IMR-90 (cell line): ENCODE data around the gene TOGARAM1. TPM values are rescaled to one million over a fixed set of nuclear protein-coding genes. Genes with fewer than 3 reads are reported as not detected.

Experiments used
- ATAC-seq: fragments of 200-7000 bp; cut with Tn5 transposase; 2 replicates; pipeline ENCODE4 v1.9.1; 2020; ENCODE audit warnings: low read depth, mild to moderate bottlenecking, moderate library complexity
- BruUV-seq: library from RNA; stranded (reverse); fragments of 400-500 nt; replicated peaks from 2 replicates; lab custom pipeline; 2021; lab: Mats Ljungman, UMichigan
- CTCF ChIA-PET: fragments of 300-600 bp; formaldehyde crosslinking; extraction: SDS; loops from one replicate; lab custom pipeline; 2021; ENCODE audit warnings: antibody characterized with exemption; lab: Yijun Ruan, JAX
- POLR2A ChIA-PET: fragments of 300-600 bp; sonication (Branson Sonifier 250); formaldehyde crosslinking; loops from one replicate; lab custom pipeline; 2022; ENCODE audit warnings: antibody characterized with exemption; ENCODE audit not compliant: unreplicated experiment; lab: Charles Lee
- DNase-seq: peaks from one replicate; pipeline ENCODE4 v3.0.0; 2013
- H2AFZ ChIP-seq: replicated peaks from 2 replicates; pipeline ENCODE3; 2013; ENCODE audit warnings: low read length, mild to moderate bottlenecking; ENCODE audit not compliant: poor library complexity
- H2AK5ac ChIP-seq: 2 replicates; pipeline ENCODE4 v1.6.1; 2013; ENCODE audit warnings: low read depth, low read length, inconsistent platforms
- H2AK9ac ChIP-seq: replicated peaks from 2 replicates; pipeline ENCODE3; 2013; ENCODE audit warnings: mild to moderate bottlenecking, low read depth, low read length, moderate library complexity; ENCODE audit not compliant: poor library complexity
- H2BK120ac ChIP-seq: 2 replicates; pipeline ENCODE4 v1.6.1; 2013; ENCODE audit warnings: low read depth, low read length, inconsistent platforms
- H2BK15ac ChIP-seq: 3 replicates; pipeline ENCODE4 v1.6.1; 2013; ENCODE audit warnings: low read depth, low read length, inconsistent platforms
- H2BK20ac ChIP-seq: 2 replicates; pipeline ENCODE4 v1.6.1; 2013; ENCODE audit warnings: low read depth, mild to moderate bottlenecking, inconsistent platforms, low read length, moderate library complexity
- H2BK5ac ChIP-seq: 2 replicates; pipeline ENCODE4 v1.6.1; 2013; ENCODE audit warnings: mild to moderate bottlenecking, low read depth, low read length, inconsistent platforms; ENCODE audit not compliant: poor library complexity, severe bottlenecking
- H3K14ac ChIP-seq: replicated peaks from 2 replicates; pipeline ENCODE4 v1.6.1; 2013; ENCODE audit warnings: low read depth, low read length, inconsistent platforms
- H3K18ac ChIP-seq: 2 replicates; pipeline ENCODE4 v1.6.1; 2013; ENCODE audit warnings: low read depth, low read length, control low read depth
- H3K23ac ChIP-seq: 2 replicates; pipeline ENCODE4 v1.6.1; 2013; ENCODE audit warnings: low read depth, low read length, inconsistent platforms
- H3K27ac ChIP-seq: 2 replicates; pipeline ENCODE4 v1.5.1; 2013; ENCODE audit warnings: mild to moderate bottlenecking, control low read depth, low read length; ENCODE audit not compliant: insufficient read depth
- H3K27me3 ChIP-seq: 2 replicates; pipeline ENCODE4 v1.6.1; 2013; ENCODE audit warnings: low read length; ENCODE audit not compliant: control insufficient read depth, insufficient read depth
- H3K36me3 ChIP-seq: 2 replicates; pipeline ENCODE4 v1.6.1; 2013; ENCODE audit warnings: low read length, mixed read lengths; ENCODE audit not compliant: control insufficient read depth, insufficient read depth
- H3K4ac ChIP-seq: 2 replicates; pipeline ENCODE4 v1.6.1; 2013; ENCODE audit warnings: low read depth, low read length, inconsistent platforms
- H3K4me1 ChIP-seq: 2 replicates; pipeline ENCODE4 v1.6.1; 2013; ENCODE audit warnings: low read length, mixed read lengths; ENCODE audit not compliant: control insufficient read depth, insufficient read depth
- H3K4me2 ChIP-seq: 2 replicates; pipeline ENCODE4 v1.6.1; 2013; ENCODE audit warnings: low read depth, mild to moderate bottlenecking, control low read depth, low read length, moderate library complexity
- H3K4me3 ChIP-seq: 2 replicates; pipeline ENCODE4 v1.5.1; 2013; ENCODE audit warnings: low read depth, mild to moderate bottlenecking, control low read depth, low read length, moderate library complexity; ENCODE audit not compliant: insufficient read depth
- H3K56ac ChIP-seq: 2 replicates; pipeline ENCODE4 v1.6.1; 2013; ENCODE audit warnings: low read length, inconsistent platforms; ENCODE audit not compliant: insufficient read depth; ENCODE audit errors: extremely low read depth
- H3K79me1 ChIP-seq, 2 experiments: 2 replicates each; pipeline ENCODE4 v1.6.1; 2013; ENCODE audit warnings: low read length in 2 of 2, inconsistent platforms in 1 of 2, low read depth in 1 of 2
- H3K9ac ChIP-seq: 2 replicates; pipeline ENCODE4 v1.6.1; 2013; ENCODE audit warnings: low read depth, low read length, control low read depth
- H3K9me1 ChIP-seq: 2 replicates; pipeline ENCODE4 v1.6.1; 2013; ENCODE audit warnings: low read length, inconsistent platforms; ENCODE audit not compliant: insufficient read depth
- H3K9me3 ChIP-seq: 2 replicates; pipeline ENCODE4 v1.6.1; 2013; ENCODE audit warnings: low read length; ENCODE audit not compliant: control insufficient read depth, insufficient read depth
- H4K20me1 ChIP-seq: 2 replicates; pipeline ENCODE4 v1.6.1; 2013; ENCODE audit warnings: low read length, inconsistent platforms; ENCODE audit not compliant: insufficient read depth
- H4K5ac ChIP-seq: 2 replicates; pipeline ENCODE4 v1.6.1; 2013; ENCODE audit warnings: mild to moderate bottlenecking, low read depth, low read length, control low read depth
- H4K8ac ChIP-seq, 2 experiments: 2 replicates each; pipeline ENCODE4 v1.6.1; 2013; ENCODE audit warnings: low read depth in 2 of 2, low read length in 2 of 2, control low read depth in 1 of 2, inconsistent platforms in 1 of 2
- H4K91ac ChIP-seq: 2 replicates; pipeline ENCODE4 v1.6.1; 2013; ENCODE audit warnings: low read depth, low read length, inconsistent platforms; ENCODE audit not compliant: insufficient read depth
- BHLHE40 ChIP-seq: fragments of 150-350 bp; IDR thresholded peaks from 2 replicates; pipeline ENCODE4 v1.6.1; 2016; ENCODE audit warnings: mild to moderate bottlenecking, low read depth, low read length
- CEBPB ChIP-seq: IDR thresholded peaks from 2 replicates; pipeline ENCODE4 v1.6.1; 2012; ENCODE audit warnings: low read depth, low read length, improper control_type of control experiment
- CHD1 ChIP-seq: IDR thresholded peaks from 2 replicates; pipeline ENCODE4 v1.6.1; 2012; ENCODE audit warnings: low read depth, low read length, improper control_type of control experiment
- CTCF ChIP-seq: conservative IDR thresholded peaks from 2 replicates; pipeline ENCODE4 v1.5.1; 2012; ENCODE audit warnings: mild to moderate bottlenecking, low read depth, low read length, improper control_type of control experiment
- ELK1 ChIP-seq: fragments of 150-350 bp; IDR thresholded peaks from 2 replicates; pipeline ENCODE4 v1.6.1; 2016; ENCODE audit warnings: low read depth, mild to moderate bottlenecking, low read length, moderate library complexity, borderline replicate concordance
- FOS ChIP-seq: fragments of 150-350 bp; IDR thresholded peaks from 2 replicates; pipeline ENCODE4 v1.6.1; 2016; ENCODE audit warnings: low read depth, low read length
- MAFK ChIP-seq: IDR thresholded peaks from 2 replicates; pipeline ENCODE4 v1.6.1; 2012; ENCODE audit warnings: low read depth, low read length, improper control_type of control experiment
- MAZ ChIP-seq: IDR thresholded peaks from 2 replicates; pipeline ENCODE4 v1.6.1; 2012; ENCODE audit warnings: low read depth, mild to moderate bottlenecking, low read length, improper control_type of control experiment, moderate library complexity, borderline replicate concordance
- MXI1 ChIP-seq: IDR thresholded peaks from 2 replicates; pipeline ENCODE4 v1.6.1; 2012; ENCODE audit warnings: low read depth, mild to moderate bottlenecking, low read length, moderate library complexity, borderline replicate concordance
- NFE2L2 ChIP-seq: fragments of 150-350 bp; IDR thresholded peaks from 2 replicates; pipeline ENCODE4 v1.6.1; 2016; ENCODE audit warnings: low read depth, mild to moderate bottlenecking, low read length
- POLR2A ChIP-seq: IDR thresholded peaks from 2 replicates; pipeline ENCODE4 v1.6.1; 2012; ENCODE audit warnings: mild to moderate bottlenecking, low read depth, low read length
- RAD21 ChIP-seq: IDR thresholded peaks from 2 replicates; pipeline ENCODE4 v1.6.1; 2012; ENCODE audit warnings: low read length, improper control_type of control experiment
- RCOR1 ChIP-seq: IDR thresholded peaks from 2 replicates; pipeline ENCODE4 v1.6.1; 2012; ENCODE audit warnings: mild to moderate bottlenecking, low read length, improper control_type of control experiment; ENCODE audit not compliant: insufficient replicate concordance
- RFX5 ChIP-seq: IDR thresholded peaks from 2 replicates; pipeline ENCODE4 v1.8.0; 2012; ENCODE audit warnings: low read depth, mild to moderate bottlenecking, low read length, moderate library complexity
- SMC3 ChIP-seq: fragments of 150-350 bp; IDR thresholded peaks from 2 replicates; pipeline ENCODE4 v1.6.1; 2016; ENCODE audit warnings: low read depth, mild to moderate bottlenecking, antibody characterized with exemption, low read length, moderate library complexity
- USF2 ChIP-seq: fragments of 150-350 bp; IDR thresholded peaks from 2 replicates; pipeline ENCODE4 v1.6.1; 2017; ENCODE audit warnings: mild to moderate bottlenecking, antibody characterized with exemption, low read length, low read depth
- WGBS, 2 experiments: methylation state at CpG; one replicate each; pipeline versions ENCODE4 v1.1.5 to v1.1.7; 2013; ENCODE audit warnings: missing lambda C conversion rate in 2 of 2; ENCODE audit not compliant: insufficient read length in 1 of 2; ENCODE audit errors: extremely low coverage in 2 of 2; 5-methylcytosine and 5-hydroxymethylcytosine counted together
- dilution Hi-C: fragments of 300-500 bp; cut with HindIII; formaldehyde crosslinking; loops from one replicate; pipeline ENCODE4 v1.14.3; 2018; ENCODE audit warnings: low sequenced_read_pairs; ENCODE audit not compliant: unreplicated experiment
- in situ Hi-C: fragments of 300-500 bp; cut with MboI; formaldehyde crosslinking; loops from 3 replicates; pipeline ENCODE4 v1.14.3; 2019; ENCODE audit warnings: low sequenced_read_pairs, inconsistent platforms, mixed read lengths
- intact Hi-C: fragments of 100-400 bp; cut with micrococcal nuclease; formaldehyde crosslinking; loops from 2 replicates; pipeline ENCODE4 v1.10.0; 2022
- polyA plus RNA-seq, 3 experiments: library from polyadenylated mRNA; depleted of rRNA; stranded (reverse); fragments of >200 nt; gene quantifications; 2 replicates each; pipeline ENCODE4 v1.2.3, GENCODE V29; 2012; ENCODE audit warnings: low replicate concordance in 1 of 3
- total RNA-seq: library from RNA; depleted of rRNA; stranded (reverse); fragments of >200 nt; gene quantifications from 2 replicates; pipeline ENCODE4 v1.2.3, GENCODE V29; 2012

TOGARAM1 gene
- total and polyA plus RNA-seq, 2 of the 4 experiments (the other 2 are of a cell fraction): 3.1 to 13.4 TPM

GRCh38 chr14:44940944-44941343 is 21.0 kb upstream of the TOGARAM1 start:
- intact Hi-C loops (no loop called here), dilution Hi-C loops (no loop called here), in situ Hi-C loops (no loop called here)
- Histone ChIP-seq H3K18ac (no peak overlapping the region), H3K36me3 (peaks cover 18% of the 10 kb centered on the region), H3K27ac (no peak overlapping the region), H2BK120ac (no peak overlapping the region), H3K9ac (no peak overlapping the region), H3K56ac (no peak overlapping the region), H4K91ac (no peak overlapping the region), H4K5ac (no peak overlapping the region), H2BK5ac (no peak overlapping the region), H2BK15ac (no peak overlapping the region), H3K4me2 (no peak overlapping the region), H3K4ac (no peak overlapping the region), H3K9me3 (no peaks in the 10 kb centered on the region; the same call in 1 of the 2 replicates), H2BK20ac (no peak overlapping the region), H2AK9ac (no peak overlapping the region), H4K20me1 (peaks cover 4% of the 10 kb centered on the region; the same call in 1 of the 2 replicates), H3K79me1 (peaks cover 16 to 19% of the 10 kb centered on the region in 2 experiments; a peak in 3 of 4 replicates), H3K27me3 (no peaks in the 10 kb centered on the region), H2AK5ac (no peak overlapping the region), H3K4me1 (peaks cover 3% of the 10 kb centered on the region; the same call in 1 of the 2 replicates), H3K14ac (no peak overlapping the region), H4K8ac (no peak overlapping the region), H3K9me1 (no peaks in the 10 kb centered on the region), H2AFZ (no peak overlapping the region), H3K4me3 (no peak overlapping the region), H3K23ac (no peak overlapping the region)
- no peak for TF ChIP-seq ELK1
- no peak for TF ChIP-seq FOS
- no peak for TF ChIP-seq BHLHE40
- TF ChIP-seq CTCF: no peak
- TF ChIP-seq RCOR1: no peak
- TF ChIP-seq RAD21: no peak
- TF ChIP-seq MAZ: no peak
- no peak for TF ChIP-seq POLR2A
- TF ChIP-seq SMC3: no peak
- TF ChIP-seq MAFK: no peak
- no peak for TF ChIP-seq USF2
- TF ChIP-seq NFE2L2: no peak
- no peak for TF ChIP-seq RFX5
- TF ChIP-seq CEBPB: no peak
- TF ChIP-seq CHD1: no peak
- TF ChIP-seq MXI1: no peak
- ATAC-seq: no peak
- 100% methylated on average over 3 of the region's 6 CpGs; no CpG with 5 or more reads in 1 of the 2 experiments for WGBS, 2 experiments
- ChIA-PET POLR2A (no interaction called here), CTCF (no interaction called here)
- no peak for DNase-seq
- no TSS peak for BruUV-seq
